Bronchial epithelial cell (primary cell): ENCODE results near the gene HES6. TPM values are rescaled to one million over a fixed set of nuclear protein-coding genes. Genes with fewer than 3 reads are reported as not detected.
A peak's percentile ranks its signal among the peaks of the same experiment; 100 is the strongest.

Source experiments
- DNase-seq: peaks from one replicate; pipeline ENCODE4 v3.0.0-alpha.2; 2010; ENCODE audit warnings: low read depth
- FAIRE-seq: peaks from 2 replicates; lab custom pipeline; 2011; peaks lifted over from hg19 to GRCh38; lab: Jason Lieb, UNC
- H3K27me3 ChIP-seq: 2 replicates; pipeline ENCODE4 v1.5.1; 2011; ENCODE audit warnings: low read length; ENCODE audit not compliant: control insufficient read depth, insufficient read depth
- H3K36me3 ChIP-seq: 2 replicates; pipeline ENCODE4 v1.5.1; 2011; ENCODE audit warnings: low read length; ENCODE audit not compliant: control insufficient read depth, insufficient read depth
- H3K4me3 ChIP-seq: 2 replicates; pipeline ENCODE4 v1.5.1; 2011; ENCODE audit warnings: mild to moderate bottlenecking, low read depth, low read length, control low read depth
- CTCF ChIP-seq: IDR thresholded peaks from 2 replicates; pipeline ENCODE4 v1.5.1; 2011; ENCODE audit warnings: mild to moderate bottlenecking, moderate library complexity, low read length, control low read depth, inconsistent platforms; ENCODE audit not compliant: insufficient read depth, severe bottlenecking
- total RNA-seq: library from RNA; depleted of rRNA; stranded (reverse); fragments of >200 nt; gene quantifications from 2 replicates; pipeline ENCODE4 v1.2.1, GENCODE V29; 2014

HES6 gene
- total RNA-seq, 1 donor from 2014 or later, result 36.1 TPM

- DNase-seq, result no peak
- TF ChIP-seq CTCF, result no peak
- peak; percentile 32 for FAIRE-seq
- Histone ChIP-seq H3K4me3 (no peak overlapping the region), H3K27me3 (no peaks in the 10 kb centered on the region), H3K36me3 (peaks cover 39% of the 10 kb centered on the region)
These were observed 24.2 kb upstream of the HES6 start for GRCh38 chr2:238264072-238264460.

DNA sequence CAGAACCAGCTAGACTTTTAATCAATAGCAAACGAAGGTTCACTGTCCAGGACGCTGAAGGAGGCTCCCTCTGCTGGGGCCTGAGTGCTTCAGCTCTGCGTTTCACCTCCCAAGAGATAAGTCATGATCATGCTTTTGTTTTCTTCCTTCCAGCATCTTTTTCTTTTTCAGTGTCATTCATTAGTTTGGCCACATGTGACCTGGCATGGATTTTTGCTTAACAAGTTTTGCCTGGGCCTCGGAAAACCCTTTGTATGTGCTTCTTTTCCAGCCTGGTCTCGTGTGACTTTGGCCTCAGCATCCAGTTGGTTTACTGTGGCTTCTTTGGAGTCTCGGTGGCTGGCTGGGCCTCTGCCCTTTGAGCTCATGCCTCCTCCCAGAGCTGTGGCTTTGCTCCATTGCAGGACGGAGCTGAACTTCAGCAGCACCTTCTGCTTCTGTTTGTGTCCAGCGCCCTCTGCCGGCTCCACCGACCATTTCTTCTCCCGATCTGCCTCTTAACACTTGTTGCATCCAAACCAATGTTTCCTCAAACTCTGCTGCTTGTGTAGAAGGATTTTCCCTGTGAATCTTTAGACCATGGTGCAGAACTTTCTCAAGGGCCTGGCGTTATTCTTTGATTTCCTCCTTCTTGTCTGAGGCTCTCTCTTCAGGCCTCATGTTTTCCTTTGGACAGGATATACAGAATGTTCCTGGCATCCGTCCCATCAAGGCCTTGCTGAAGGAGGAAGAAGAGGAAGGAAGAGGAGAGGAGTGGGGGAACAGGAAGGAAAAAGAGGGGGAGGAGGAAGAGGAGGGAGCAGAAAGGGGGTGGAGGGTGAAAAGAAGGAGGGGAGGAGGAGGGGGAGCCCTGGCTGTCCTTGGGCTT lies 23.6 kb upstream of the HES6 start:
- Histone ChIP-seq H3K36me3 (peaks cover 43% of the 10 kb centered on the region), H3K4me3 (no peak overlapping the region), H3K27me3 (no peaks in the 10 kb centered on the region)
- peak; percentile 89 for TF ChIP-seq CTCF
- DNase-seq, result peak; percentile 72
- peak; percentile 84 for FAIRE-seq

GRCh38 chr2:238262496-238263122 lies 22.8 kb upstream of the HES6 start:
- FAIRE-seq (no peak), DNase-seq (no peak)
- H3K27me3 ChIP-seq, result no peaks in the 10 kb centered on the region
- H3K36me3 ChIP-seq, result peaks cover 38% of the 10 kb centered on the region
- no peak for TF ChIP-seq CTCF
- H3K4me3 ChIP-seq, result no peak overlapping the region

DNA sequence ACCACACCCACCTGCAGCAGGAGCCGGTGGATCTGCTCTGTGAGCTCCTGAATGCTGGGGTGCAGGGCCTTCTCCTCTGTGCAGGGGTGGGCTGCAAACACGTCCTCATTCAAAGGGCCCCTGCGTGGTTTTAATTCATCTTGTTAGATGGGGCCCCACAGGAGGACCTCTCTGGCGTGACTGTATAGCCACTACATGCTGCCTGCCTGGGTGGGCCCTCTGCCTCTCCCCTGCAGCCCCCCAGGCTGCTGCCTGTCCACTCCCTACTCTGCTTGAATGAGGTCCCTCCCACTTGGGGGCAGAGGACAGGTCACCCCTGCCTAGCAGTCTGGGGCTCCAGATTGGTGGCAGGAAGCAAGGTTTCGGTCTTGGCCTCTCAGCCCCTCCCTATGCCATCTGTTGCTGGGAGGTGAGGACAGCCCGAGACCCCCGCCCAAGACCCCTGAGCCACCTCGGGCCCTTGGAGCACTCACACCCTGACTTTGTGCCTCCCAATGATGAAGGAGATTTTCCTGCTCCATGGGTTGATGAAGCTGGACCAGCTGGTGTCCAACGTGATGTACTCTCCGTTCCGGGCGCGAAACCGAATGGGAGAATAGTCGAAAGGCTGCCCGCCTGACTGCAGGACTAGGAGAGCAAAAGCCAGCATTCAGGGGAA lies 22.0 kb upstream of the HES6 start:
- FAIRE-seq, result no peak
- DNase-seq, result no peak
- Histone ChIP-seq H3K27me3 (no peaks in the 10 kb centered on the region), H3K4me3 (no peak overlapping the region), H3K36me3 (peaks cover 41% of the 10 kb centered on the region)
- no peak for TF ChIP-seq CTCF

DNA sequence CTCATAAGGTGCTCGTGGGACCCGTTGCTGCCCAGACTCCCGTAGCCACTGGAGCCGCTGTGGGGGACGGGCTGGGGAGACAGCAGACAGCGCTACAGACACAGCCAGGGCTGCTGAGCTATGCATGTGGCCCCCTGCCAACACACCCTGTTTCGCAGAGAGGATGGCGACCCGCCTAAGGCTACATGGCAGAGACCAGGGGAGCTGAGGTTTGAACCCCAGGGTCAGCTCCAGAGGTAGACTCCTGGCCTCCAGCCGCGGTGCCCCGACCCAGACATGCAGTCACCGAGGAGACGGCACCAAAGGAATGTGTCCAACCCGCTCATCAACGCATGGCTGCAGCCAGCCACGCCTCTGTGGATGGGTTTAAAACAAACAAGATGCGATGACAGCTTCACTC lies 21.0 kb upstream of the HES6 start:
- FAIRE-seq (no peak), DNase-seq (no peak)
- peaks cover 47% of the 10 kb centered on the region for H3K36me3 ChIP-seq
- TF ChIP-seq CTCF, result no peak
- H3K27me3 ChIP-seq, result no peaks in the 10 kb centered on the region
- H3K4me3 ChIP-seq, result no peak overlapping the region
